ENCODE data around the gene TACC3. TPM values are rescaled to one million over a fixed set of nuclear protein-coding genes. Genes with fewer than 3 reads are reported as not detected.

Gene TACC3
- total RNA-seq, 2 donors from 2014 or later, result 20.6 to 99.7 TPM

- intact Hi-C loops (cut with DNase I), result no loop called here
- H3K36me3 ChIP-seq, result no peaks in the 10 kb centered on the region
- peaks cover 4% of the 10 kb centered on the region for H3K9me3 ChIP-seq
- DNase-seq, result no peak
- no peak overlapping the region for H3K4me3 ChIP-seq
- no peak overlapping the region for H3K9ac ChIP-seq (ENCODE audit: low read depth in 2 of 2, low read length in 2 of 2)
- no peaks in the 10 kb centered on the region for H3K27me3 ChIP-seq
- H3K27ac ChIP-seq, result no peak overlapping the region
- H3K4me1 ChIP-seq, result no peaks in the 10 kb centered on the region
- TF ChIP-seq CTCF (IDR thresholded peaks at IDR 0.05), result no peak
Measured at GRCh38 chr4:1736812-1737211, 15.5 kb downstream of the TACC3 start.

GRCh38 chr4:1737666-1738065 is 16.3 kb downstream of the TACC3 start:
- no peak for TF ChIP-seq CTCF (IDR thresholded peaks at IDR 0.05)
- H3K27me3 ChIP-seq, result no peaks in the 10 kb centered on the region
- no peak overlapping the region for H3K27ac ChIP-seq
- H3K9ac ChIP-seq (ENCODE audit: low read depth in 2 of 2, low read length in 2 of 2), result no peak overlapping the region
- H3K4me3 ChIP-seq, result no peak overlapping the region
- peaks cover 4% of the 10 kb centered on the region for H3K9me3 ChIP-seq
- no peaks in the 10 kb centered on the region for H3K36me3 ChIP-seq
- intact Hi-C loops (cut with DNase I), result no loop called here
- H3K4me1 ChIP-seq, result no peaks in the 10 kb centered on the region
- no peak for DNase-seq

GRCh38 chr4:1738410-1738809 is 17.1 kb downstream of the TACC3 start:
- Histone ChIP-seq H3K4me1 (no peaks in the 10 kb centered on the region), H3K27ac (no peak overlapping the region), H3K9ac (ENCODE audit: low read depth in 2 of 2, low read length in 2 of 2) (no peak overlapping the region), H3K9me3 (peaks cover 4% of the 10 kb centered on the region), H3K4me3 (no peak overlapping the region), H3K27me3 (no peaks in the 10 kb centered on the region), H3K36me3 (no peaks in the 10 kb centered on the region)
- intact Hi-C loops (cut with DNase I), result no loop called here
- no peak for TF ChIP-seq CTCF (IDR thresholded peaks at IDR 0.05)
- DNase-seq, result no peak

- intact Hi-C loops (cut with DNase I), result no loop called here
- Histone ChIP-seq H3K4me3 (no peak overlapping the region), H3K9ac (ENCODE audit: low read depth in 2 of 2, low read length in 2 of 2) (no peak overlapping the region), H3K36me3 (no peaks in the 10 kb centered on the region), H3K27me3 (no peaks in the 10 kb centered on the region), H3K4me1 (no peaks in the 10 kb centered on the region), H3K27ac (no peak overlapping the region), H3K9me3 (peaks cover 4% of the 10 kb centered on the region)
- DNase-seq, result no peak
- no peak for TF ChIP-seq CTCF (IDR thresholded peaks at IDR 0.05)
Measured at GRCh38 chr4:1739358-1739757, 18.0 kb downstream of the TACC3 start.

GRCh38 chr4:1740021-1740545 is 18.8 kb downstream of the TACC3 start:
- no peaks in the 10 kb centered on the region for H3K27me3 ChIP-seq
- H3K4me1 ChIP-seq, result no peaks in the 10 kb centered on the region
- no peak for DNase-seq
- H3K36me3 ChIP-seq, result no peaks in the 10 kb centered on the region
- H3K9ac ChIP-seq (ENCODE audit: low read depth in 2 of 2, low read length in 2 of 2), result no peak overlapping the region
- intact Hi-C loops (cut with DNase I), result no loop called here
- H3K9me3 ChIP-seq, result peaks cover 4% of the 10 kb centered on the region
- no peak overlapping the region for H3K4me3 ChIP-seq
- H3K27ac ChIP-seq, result no peak overlapping the region
- no peak for TF ChIP-seq CTCF (IDR thresholded peaks at IDR 0.05)
